Hematopoietic multipotent progenitor cell treated with erythropoietin and hydrocortisone succinate and interleukin-3 and kit ligand, for 15 days (in vitro differentiated cells): Measurements from ENCODE around the gene HBS1L.

Experiments used
- DNase-seq: peaks from one replicate; pipeline ENCODE4 v3.0.0-alpha.2; 2015; ENCODE audit warnings: low spot score

The HBS1L gene

DNA sequence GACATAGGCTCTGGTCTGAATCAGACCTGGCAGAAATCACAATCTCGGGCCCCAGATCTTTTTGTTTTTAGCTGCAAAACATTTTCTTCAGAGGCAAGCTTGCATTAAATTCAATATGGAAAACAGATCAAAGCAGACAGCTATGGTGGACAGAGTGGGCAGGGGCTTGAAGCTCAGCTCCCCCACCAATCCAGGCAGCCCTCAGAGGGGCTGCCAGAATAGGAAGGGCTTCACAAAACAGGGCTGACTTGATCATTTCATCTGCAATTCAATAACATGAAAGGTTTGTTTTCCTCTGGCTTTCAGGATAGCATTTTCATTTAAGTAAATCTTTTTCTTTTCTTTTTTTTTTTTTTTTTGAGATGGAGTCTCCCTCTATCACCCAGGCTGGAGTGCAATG lies 55.5 kb downstream of the HBS1L start:
- no peak for DNase-seq

DNA sequence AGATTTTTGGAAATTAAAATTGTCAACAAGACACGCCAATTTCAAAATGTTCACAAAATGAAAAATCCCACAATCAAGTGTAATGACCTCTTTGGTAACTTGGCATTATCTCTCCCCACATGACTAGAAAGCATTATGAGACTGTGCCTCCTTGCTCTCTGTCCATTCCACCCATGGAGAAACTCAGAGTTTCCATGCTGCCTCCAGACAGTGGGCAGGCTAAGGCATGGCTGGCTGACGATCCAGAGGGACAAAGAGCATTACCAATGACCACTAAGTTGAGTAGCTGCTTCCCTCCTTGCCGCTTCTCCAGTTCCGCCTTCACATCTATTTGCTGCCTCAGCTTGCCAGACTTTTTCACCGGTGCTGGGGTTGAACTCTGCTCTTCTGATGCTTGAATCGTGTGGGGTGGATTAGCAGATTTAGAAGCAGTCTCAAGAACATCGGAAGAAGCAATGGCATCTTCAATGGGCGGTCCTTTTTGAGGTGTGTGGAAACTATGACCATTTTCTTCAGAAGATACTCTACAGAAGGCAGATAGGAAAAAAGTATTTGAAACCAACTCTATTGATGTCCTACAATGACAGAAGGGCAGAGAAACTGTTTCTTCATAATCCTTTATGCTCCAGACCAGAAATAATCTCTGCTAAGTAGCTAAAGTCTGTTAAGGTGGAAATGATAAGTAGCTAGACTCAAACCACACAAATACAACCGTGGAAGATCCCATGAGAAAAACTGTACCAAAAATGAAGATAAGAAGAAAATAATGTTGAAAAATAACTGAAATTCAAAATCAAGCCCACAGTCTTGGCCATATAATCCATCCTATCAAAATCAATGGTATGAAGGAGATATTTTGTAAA lies 57.3 kb downstream of the HBS1L start:
- no peak for DNase-seq

- no peak for DNase-seq
Observed at GRCh38 chr6:134995536-134995935, 59.1 kb downstream of the HBS1L start.

GRCh38 chr6:134994431-134994830 lies 60.2 kb downstream of the HBS1L start:
- no peak for DNase-seq

DNA sequence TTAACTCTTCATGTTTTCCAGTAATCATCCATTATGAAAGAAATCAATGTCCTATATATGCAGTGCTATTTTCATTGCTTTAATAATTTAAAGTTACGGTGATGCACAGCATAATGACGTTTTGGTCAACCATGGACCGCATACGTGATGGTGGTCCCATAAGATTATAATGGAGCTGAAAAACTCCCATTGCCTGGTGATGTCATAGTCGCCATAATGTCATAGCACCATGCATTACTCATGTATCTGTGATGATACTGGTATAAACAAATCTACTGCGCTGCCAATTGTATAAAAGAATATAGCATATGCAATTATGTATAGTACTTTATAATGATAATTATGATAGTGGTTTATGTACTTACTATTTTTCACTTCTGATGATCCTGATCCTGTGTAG lies 62.5 kb downstream of the HBS1L start:
- DNase-seq, result no peak

DNA sequence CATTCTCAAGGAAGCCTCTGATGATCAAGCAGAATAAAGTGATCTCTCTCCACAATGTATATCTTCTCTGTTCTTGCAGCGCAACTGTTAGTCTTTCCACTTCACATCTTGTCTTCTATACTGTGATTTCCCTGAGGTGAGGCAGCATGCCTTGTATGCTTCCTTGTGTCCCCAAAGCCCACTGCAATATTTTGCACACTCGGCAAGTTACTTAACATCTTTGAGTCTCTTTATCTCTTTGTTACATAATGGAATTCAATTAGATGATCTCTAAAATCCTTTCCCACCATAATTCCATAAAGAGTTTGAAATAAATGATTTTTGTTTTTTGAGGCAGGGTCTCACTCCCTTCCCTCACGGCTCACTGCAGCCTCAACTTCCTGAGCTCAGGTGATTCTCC lies 64.4 kb downstream of the HBS1L start:
- no peak for DNase-seq

- no peak for DNase-seq
Observed at GRCh38 chr6:134984821-134985220, 69.8 kb downstream of the HBS1L start.

DNA sequence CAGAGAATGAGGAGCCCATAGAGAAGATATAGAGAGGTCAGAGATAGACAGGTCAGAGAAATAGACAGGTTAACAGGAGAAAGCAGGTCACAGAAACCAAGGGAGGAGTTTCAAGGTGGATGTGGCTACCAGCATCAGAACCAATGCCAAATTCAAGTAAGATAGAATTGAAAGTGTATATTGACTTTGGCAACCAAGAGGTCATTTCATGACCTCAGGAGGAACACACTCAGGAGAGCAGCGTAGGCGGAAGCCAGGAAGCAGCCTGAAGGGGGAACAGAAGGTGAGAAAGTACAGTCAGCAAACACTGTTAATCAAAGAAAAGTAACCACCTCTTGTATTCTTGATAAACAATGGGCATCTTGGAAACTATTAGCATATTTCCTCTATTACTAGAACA lies 70.8 kb downstream of the HBS1L start:
- no peak for DNase-seq

- no peak for DNase-seq
Observed at GRCh38 chr6:134982161-134982560, 72.5 kb downstream of the HBS1L start.

DNA sequence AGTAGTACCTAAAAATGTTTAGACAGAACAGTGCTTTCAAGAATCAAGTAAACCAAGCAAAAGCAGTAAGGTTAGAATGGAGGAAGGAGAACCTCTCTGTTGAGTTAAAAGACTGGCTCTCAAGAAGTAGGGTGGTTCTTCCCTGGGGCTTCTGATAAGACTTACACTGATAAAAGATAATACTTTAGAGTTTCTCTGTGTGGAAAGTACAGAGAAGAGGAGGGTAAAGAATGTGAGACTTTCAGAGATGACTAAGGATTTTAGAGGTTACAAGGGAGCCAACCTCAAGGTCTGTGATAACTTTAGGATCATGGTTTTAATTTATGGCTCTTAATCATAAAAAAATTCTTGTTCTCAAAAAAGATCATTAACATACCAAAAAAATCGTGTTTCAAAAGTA lies 73.8 kb downstream of the HBS1L start:
- DNase-seq, result peak; percentile 48

- no peak for DNase-seq
Observed at GRCh38 chr6:134979142-134979541, 75.5 kb downstream of the HBS1L start.

DNA sequence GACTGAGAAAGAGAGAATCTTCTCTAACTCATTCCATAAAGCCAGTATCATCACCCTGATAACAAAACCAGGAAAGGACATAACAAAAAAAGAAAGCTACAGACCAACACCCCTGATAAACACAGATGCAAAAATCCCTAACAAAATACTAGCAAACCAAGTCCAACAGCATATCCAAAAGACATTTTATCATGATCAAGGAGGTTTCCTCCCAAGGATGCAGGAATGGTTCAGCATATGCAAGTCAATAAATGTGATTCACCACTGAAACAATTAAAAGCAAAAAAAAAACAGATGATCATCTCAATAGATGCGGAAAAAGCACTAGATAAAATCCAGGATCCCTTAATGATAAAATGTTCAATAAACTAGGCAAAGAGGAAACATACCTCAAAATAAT lies 80.3 kb downstream of the HBS1L start:
- DNase-seq, result no peak

- DNase-seq, result no peak
Observed at GRCh38 chr6:134967711-134968110, 86.9 kb downstream of the HBS1L start.

DNA sequence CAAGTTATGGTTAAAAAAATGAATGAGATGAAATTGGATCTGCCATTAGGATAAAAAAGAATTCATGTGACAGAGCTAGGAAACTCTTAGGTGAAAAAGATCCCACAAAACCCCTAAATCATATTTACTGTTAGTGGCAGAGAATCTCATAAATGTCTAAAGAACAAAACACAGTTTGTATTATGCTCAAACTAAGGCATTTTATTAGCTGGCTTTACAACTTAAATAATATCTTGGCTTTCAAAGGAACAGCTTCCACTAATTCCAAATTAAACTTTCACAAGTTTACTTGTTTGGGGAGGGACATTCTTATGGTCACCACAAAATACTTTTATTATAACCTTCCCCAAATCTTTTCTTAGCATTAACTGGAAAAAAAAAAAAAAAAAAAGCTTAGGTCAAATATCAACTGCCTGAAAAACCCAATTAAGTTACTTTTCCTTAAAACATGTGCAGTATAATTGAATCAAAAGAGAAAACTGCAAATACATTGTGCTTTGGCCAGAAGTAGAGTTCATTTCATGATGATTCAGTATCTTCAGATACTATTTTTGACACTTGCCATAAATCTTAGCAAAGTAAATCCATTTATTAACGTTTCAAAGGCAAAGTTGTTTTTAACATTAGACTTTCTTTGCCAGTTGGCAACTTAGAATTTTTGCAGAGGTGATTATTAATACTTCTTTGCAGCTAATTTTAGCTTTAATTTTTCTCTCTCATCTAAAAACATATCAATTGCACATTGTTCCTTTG lies 90.0 kb downstream of the HBS1L start:
- DNase-seq, result no peak

GRCh38 chr6:134962421-134962820 lies 92.2 kb downstream of the HBS1L start:
- no peak for DNase-seq

- no peak for DNase-seq
Observed at GRCh38 chr6:134961366-134961765, 93.3 kb downstream of the HBS1L start.

DNA sequence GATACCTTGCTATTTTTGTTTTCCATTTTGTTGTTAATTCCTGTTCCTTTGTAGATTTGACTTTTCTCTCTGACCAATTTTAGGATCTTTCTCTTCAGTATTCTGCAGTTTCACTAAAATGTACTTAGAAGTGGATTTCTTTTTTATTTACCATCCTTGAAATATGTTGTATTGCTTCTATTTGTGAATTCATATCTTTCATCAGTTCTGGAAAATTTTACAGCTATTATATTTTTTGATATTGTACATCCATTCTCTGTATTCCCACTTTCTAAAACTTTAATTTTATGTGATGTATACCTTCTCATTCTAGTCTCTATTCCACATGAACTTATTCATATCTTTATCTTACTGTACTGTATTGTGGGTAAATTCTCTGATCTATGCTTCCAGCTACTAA lies 95.0 kb downstream of the HBS1L start:
- DNase-seq, result no peak

DNA sequence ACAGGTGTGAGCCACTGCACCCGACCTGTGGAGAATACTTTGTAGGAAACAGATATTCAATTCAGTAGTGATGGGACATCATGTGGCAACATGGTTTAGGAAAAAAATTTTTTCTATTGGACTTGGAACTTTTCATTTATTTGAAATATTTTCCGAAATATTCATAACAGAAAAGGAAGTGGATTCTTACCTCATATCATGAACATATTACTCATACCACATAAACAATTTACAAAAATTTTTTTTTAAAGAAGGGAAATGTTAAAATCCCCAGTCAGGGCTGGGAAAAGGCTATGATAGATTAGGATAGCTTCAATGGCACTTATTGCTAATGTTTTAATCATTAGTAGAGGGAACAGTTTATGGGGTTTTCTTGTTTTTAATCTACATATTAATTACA lies 97.9 kb downstream of the HBS1L start:
- DNase-seq, result no peak

DNA sequence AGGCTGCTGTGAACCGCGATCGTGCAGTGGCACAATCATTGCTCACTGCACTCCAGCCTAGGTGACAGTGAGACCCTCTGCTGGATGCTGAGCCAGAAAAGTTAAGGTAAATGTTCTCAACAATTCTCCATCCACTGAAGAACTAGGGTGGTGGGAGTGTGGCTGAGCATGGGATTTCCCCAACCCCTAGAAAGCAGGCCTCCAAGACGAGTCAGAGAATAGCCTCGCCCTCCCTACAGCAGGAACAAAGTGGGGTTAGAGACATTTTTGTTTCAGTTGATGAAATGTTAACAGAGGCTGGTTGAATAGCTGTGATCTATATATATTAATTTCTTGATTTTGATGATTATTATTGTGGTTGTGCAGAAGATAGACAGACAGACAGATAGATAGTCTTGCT lies 98.6 kb downstream of the HBS1L start:
- DNase-seq, result no peak

- DNase-seq, result no peak
Observed at GRCh38 chr6:134954272-134955000, 100.2 kb downstream of the HBS1L start.

DNA sequence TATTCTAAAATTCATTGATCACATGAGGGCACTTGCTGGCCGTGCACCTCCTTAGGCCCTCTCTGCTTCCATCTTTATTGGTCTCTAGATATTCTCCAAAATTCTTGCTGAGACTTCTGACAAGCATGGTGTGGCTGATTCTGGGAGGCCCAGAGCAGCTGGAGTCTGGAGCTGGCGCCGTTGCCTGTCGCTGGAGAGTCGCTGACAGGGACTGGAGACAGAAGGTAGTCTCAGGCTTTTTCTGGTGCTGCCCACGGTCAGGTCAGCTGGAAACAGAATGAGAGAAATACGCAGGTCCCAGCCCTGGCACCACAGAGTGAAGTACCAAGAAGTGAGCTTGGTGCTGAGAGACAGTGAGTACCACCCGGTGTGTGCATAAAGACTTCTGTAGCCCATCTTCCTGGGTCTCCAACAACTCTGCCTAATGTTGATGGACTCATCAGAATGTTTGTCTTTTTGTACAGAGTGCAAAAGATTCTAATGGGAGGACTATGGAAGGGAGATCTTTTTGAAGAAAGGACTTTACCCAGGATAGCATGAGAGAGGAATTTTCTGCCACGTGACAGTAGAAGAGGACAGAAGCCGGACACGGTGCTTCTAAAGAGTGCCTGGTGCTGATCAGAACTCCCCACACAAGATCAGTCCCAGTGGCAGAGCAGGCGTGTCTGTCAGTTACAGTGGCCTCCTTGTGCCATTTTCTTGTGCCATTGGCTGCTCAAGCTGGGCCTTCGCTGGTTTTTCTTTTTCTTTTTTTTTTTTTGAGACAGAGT lies 102.9 kb downstream of the HBS1L start:
- DNase-seq, result no peak

GRCh38 chr6:134950482-134950881 lies 104.1 kb downstream of the HBS1L start:
- no peak for DNase-seq
